Esophagus muscularis mucosa (tissue), 4 donors: Measurements from ENCODE around the gene PRM3.

Experiments used
- EP300 ChIP-seq: sonication (generic); formaldehyde crosslinking; IDR thresholded peaks from one replicate; pipeline ENCODE4 v1.6.1; 2017; ENCODE audit warnings: antibody characterized with exemption
- POLR2A ChIP-seq: fragments of 450-650 bp; IDR thresholded peaks from one replicate; pipeline ENCODE4 v1.6.1; 2017; ENCODE audit warnings: antibody characterized with exemption, moderate library complexity, mild to moderate bottlenecking, low read depth
- POLR2AphosphoS5 ChIP-seq, 2 donors: sonication (generic); formaldehyde crosslinking; IDR thresholded peaks; one replicate each; pipeline ENCODE4 v1.6.1; 2017; ENCODE audit warnings: antibody characterized with exemption in 2 of 2
- TF ChIP-seq, protein P1 (sequence below), 3 experiments: fragments of 200-600 bp in 2 of 3; fragments of 450-650 bp in 1 of 3; sonication (generic) in 2 of 3; IDR thresholded peaks; one replicate each; pipeline ENCODE4 v1.5.1; 2017 to 2019; ENCODE audit warnings: antibody characterized with exemption in 3 of 3, mild to moderate bottlenecking in 2 of 3, moderate library complexity in 1 of 3

GRCh38 chr16:11229432-11229831 is 44.0 kb downstream of the PRM3 start:
- TF ChIP-seq, protein P1, sequence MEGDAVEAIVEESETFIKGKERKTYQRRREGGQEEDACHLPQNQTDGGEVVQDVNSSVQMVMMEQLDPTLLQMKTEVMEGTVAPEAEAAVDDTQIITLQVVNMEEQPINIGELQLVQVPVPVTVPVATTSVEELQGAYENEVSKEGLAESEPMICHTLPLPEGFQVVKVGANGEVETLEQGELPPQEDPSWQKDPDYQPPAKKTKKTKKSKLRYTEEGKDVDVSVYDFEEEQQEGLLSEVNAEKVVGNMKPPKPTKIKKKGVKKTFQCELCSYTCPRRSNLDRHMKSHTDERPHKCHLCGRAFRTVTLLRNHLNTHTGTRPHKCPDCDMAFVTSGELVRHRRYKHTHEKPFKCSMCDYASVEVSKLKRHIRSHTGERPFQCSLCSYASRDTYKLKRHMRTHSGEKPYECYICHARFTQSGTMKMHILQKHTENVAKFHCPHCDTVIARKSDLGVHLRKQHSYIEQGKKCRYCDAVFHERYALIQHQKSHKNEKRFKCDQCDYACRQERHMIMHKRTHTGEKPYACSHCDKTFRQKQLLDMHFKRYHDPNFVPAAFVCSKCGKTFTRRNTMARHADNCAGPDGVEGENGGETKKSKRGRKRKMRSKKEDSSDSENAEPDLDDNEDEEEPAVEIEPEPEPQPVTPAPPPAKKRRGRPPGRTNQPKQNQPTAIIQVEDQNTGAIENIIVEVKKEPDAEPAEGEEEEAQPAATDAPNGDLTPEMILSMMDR (IDR thresholded peaks at IDR 0.05), result no peak
- TF ChIP-seq POLR2A (no peak), POLR2AphosphoS5 (IDR thresholded peaks at IDR 0.05) (no peak), EP300 (no peak)
